Measurements from ENCODE around the gene RAB5A. TPM values are rescaled to one million over a fixed set of nuclear protein-coding genes. Genes with fewer than 3 reads are reported as not detected.
"Not testable (repeated sequence)": the region's sequence is repeated elsewhere in the genome, so short reads cannot be mapped to it uniquely, and the experiment has no call there.

The RAB5A gene
- total RNA-seq, 1 experiment from 2014 or later: 86.8 TPM

- no peaks in the 10 kb centered on the region for H3K27me3 ChIP-seq (ENCODE audit: low read length)
- ATAC-seq (peak; percentile 44), DNase-seq (no peak)
- BruUV-seq (replicated peaks): no TSS peak
- no peaks in the 10 kb centered on the region for H3K36me3 ChIP-seq (ENCODE audit: low read depth, low read length)
- no peaks in the 10 kb centered on the region for H4K20me1 ChIP-seq (ENCODE audit: low read length)
- H3K4me3 ChIP-seq (ENCODE audit: low read length): no peak overlapping the region
- no peak for TF ChIP-seq EZH2phosphoT487 (IDR thresholded peaks at IDR 0.05; ENCODE audit: borderline replicate concordance, low read length)
- TF ChIP-seq CTCF (conservative IDR thresholded peaks at IDR 0.05; ENCODE audit: low read depth, low read length): no peak
- TF ChIP-seq EZH2 (IDR thresholded peaks at IDR 0.05; ENCODE audit: low read length, unreplicated experiment): no peak
- H2AFZ ChIP-seq (ENCODE audit: low read length): no peak overlapping the region
- no peak overlapping the region for H3K9ac ChIP-seq (ENCODE audit: low read length)
- no peak overlapping the region for H3K27ac ChIP-seq (ENCODE audit: low read length)
- H3K9me3 ChIP-seq (ENCODE audit: low read length): no peaks in the 10 kb centered on the region
- H3K79me2 ChIP-seq (ENCODE audit: low read length): no peaks in the 10 kb centered on the region
- no peaks in the 10 kb centered on the region for H3K9me2 ChIP-seq (replicated peaks; ENCODE audit: low read length)
- peaks cover 11% of the 10 kb centered on the region for H3K4me1 ChIP-seq (ENCODE audit: insufficient read depth, low read length)
- intact Hi-C loops (cut with micrococcal nuclease): no loop called here
- ChIA-PET CTCF (interaction anchor here (0.6 to 0.7 kb wide), 2 partner anchors 17 to 695 kb away, joined by 7 to 11 read pairs; no protein-coding TSS in a partner anchor), POLR2A (ENCODE audit: unreplicated experiment) (no interaction called here)
- no peak overlapping the region for H3K4me2 ChIP-seq (ENCODE audit: low read length)
- no peaks in the 10 kb centered on the region for H3F3A ChIP-seq (ENCODE audit: low read length, unreplicated experiment)
These were observed 76.9 kb downstream of the RAB5A start for GRCh38 chr3:20023623-20024405.

GRCh38 chr3:20027136-20027535 lies 80.2 kb downstream of the RAB5A start:
- intact Hi-C loops (cut with micrococcal nuclease): loop anchor here (1.0 kb wide), 1 partner anchor 30 kb away; no protein-coding TSS in a partner anchor
- H4K20me1 ChIP-seq (ENCODE audit: low read length): no peaks in the 10 kb centered on the region
- H3F3A ChIP-seq (ENCODE audit: low read length, unreplicated experiment): no peaks in the 10 kb centered on the region
- H3K4me3 ChIP-seq (ENCODE audit: low read length): no peak overlapping the region
- no peaks in the 10 kb centered on the region for H3K36me3 ChIP-seq (ENCODE audit: low read depth, low read length)
- BruUV-seq (replicated peaks): no TSS peak
- DNase-seq (peak; percentile 66), ATAC-seq (peak; percentile 87)
- no peak overlapping the region for H3K9ac ChIP-seq (ENCODE audit: low read length)
- no peak for TF ChIP-seq EZH2phosphoT487 (IDR thresholded peaks at IDR 0.05; ENCODE audit: borderline replicate concordance, low read length)
- TF ChIP-seq CTCF (conservative IDR thresholded peaks at IDR 0.05; ENCODE audit: low read depth, low read length): no peak
- TF ChIP-seq EZH2 (IDR thresholded peaks at IDR 0.05; ENCODE audit: low read length, unreplicated experiment): no peak
- no peaks in the 10 kb centered on the region for H3K9me2 ChIP-seq (replicated peaks; ENCODE audit: low read length)
- ChIA-PET CTCF (no interaction called here), POLR2A (ENCODE audit: unreplicated experiment) (no interaction called here)
- H3K27ac ChIP-seq (ENCODE audit: low read length): peak overlapping the region; percentile 50
- peaks cover 11% of the 10 kb centered on the region for H3K4me1 ChIP-seq (ENCODE audit: insufficient read depth, low read length)
- peak overlapping the region; percentile 39 for H3K4me2 ChIP-seq (ENCODE audit: low read length)
- no peaks in the 10 kb centered on the region for H3K27me3 ChIP-seq (ENCODE audit: low read length)
- H2AFZ ChIP-seq (ENCODE audit: low read length): peak overlapping the region; percentile 59
- no peaks in the 10 kb centered on the region for H3K9me3 ChIP-seq (ENCODE audit: low read length)
- no peaks in the 10 kb centered on the region for H3K79me2 ChIP-seq (ENCODE audit: low read length)

- Histone ChIP-seq H3F3A (ENCODE audit: low read length, unreplicated experiment) (no peaks in the 10 kb centered on the region), H3K27ac (ENCODE audit: low read length) (no peak overlapping the region), H3K9me3 (ENCODE audit: low read length) (no peaks in the 10 kb centered on the region), H3K9me2 (replicated peaks; ENCODE audit: low read length) (no peaks in the 10 kb centered on the region), H3K79me2 (ENCODE audit: low read length) (no peaks in the 10 kb centered on the region), H3K27me3 (ENCODE audit: low read length) (no peaks in the 10 kb centered on the region), H3K9ac (ENCODE audit: low read length) (no peak overlapping the region), H3K36me3 (ENCODE audit: low read depth, low read length) (no peaks in the 10 kb centered on the region), H4K20me1 (ENCODE audit: low read length) (no peaks in the 10 kb centered on the region), H3K4me1 (ENCODE audit: insufficient read depth, low read length) (peaks cover 11% of the 10 kb centered on the region), H3K4me2 (ENCODE audit: low read length) (no peak overlapping the region), H3K4me3 (ENCODE audit: low read length) (no peak overlapping the region), H2AFZ (ENCODE audit: low read length) (no peak overlapping the region)
- POLR2A ChIA-PET (ENCODE audit: unreplicated experiment): no interaction called here
- CTCF ChIA-PET: no interaction called here
- DNase-seq (no peak), ATAC-seq (no peak)
- intact Hi-C loops (cut with micrococcal nuclease): no loop called here
- no TSS peak for BruUV-seq (replicated peaks)
- TF ChIP-seq EZH2phosphoT487 (IDR thresholded peaks at IDR 0.05; ENCODE audit: borderline replicate concordance, low read length): no peak
- TF ChIP-seq CTCF (conservative IDR thresholded peaks at IDR 0.05; ENCODE audit: low read depth, low read length): no peak
- no peak for TF ChIP-seq EZH2 (IDR thresholded peaks at IDR 0.05; ENCODE audit: low read length, unreplicated experiment)
These were observed 82.0 kb downstream of the RAB5A start for GRCh38 chr3:20028905-20029331.

- H3K9me3 ChIP-seq (ENCODE audit: low read length); POLR2A ChIA-PET (ENCODE audit: unreplicated experiment); H3K36me3 ChIP-seq (ENCODE audit: low read depth, low read length); H4K20me1 ChIP-seq (ENCODE audit: low read length); H3K4me2 ChIP-seq (ENCODE audit: low read length); H3K27ac ChIP-seq (ENCODE audit: low read length); H3K9me2 ChIP-seq (replicated peaks; ENCODE audit: low read length); H2AFZ ChIP-seq (ENCODE audit: low read length); BruUV-seq (replicated peaks); CTCF ChIA-PET; ATAC-seq; H3K9ac ChIP-seq (ENCODE audit: low read length); H3K27me3 ChIP-seq (ENCODE audit: low read length); intact Hi-C loops (cut with micrococcal nuclease); H3F3A ChIP-seq (ENCODE audit: low read length, unreplicated experiment); H3K79me2 ChIP-seq (ENCODE audit: low read length); H3K4me3 ChIP-seq (ENCODE audit: low read length): not testable (repeated sequence)
- peak; percentile 23 for DNase-seq
- H3K4me1 ChIP-seq (ENCODE audit: insufficient read depth, low read length): peaks cover 11% of the 10 kb centered on the region
These were observed 85.0 kb downstream of the RAB5A start for GRCh38 chr3:20031939-20032338.

Data from PC-3 (cell line).